ENCODE measurements around the gene GINS2. TPM values are rescaled to one million over a fixed set of nuclear protein-coding genes. Genes with fewer than 3 reads are reported as not detected.
A peak's percentile ranks its signal among the peaks of the same experiment; 100 is the strongest.

GINS2 gene
- total RNA-seq, 1 donor from 2014 or later, result 6.5 TPM

DNA sequence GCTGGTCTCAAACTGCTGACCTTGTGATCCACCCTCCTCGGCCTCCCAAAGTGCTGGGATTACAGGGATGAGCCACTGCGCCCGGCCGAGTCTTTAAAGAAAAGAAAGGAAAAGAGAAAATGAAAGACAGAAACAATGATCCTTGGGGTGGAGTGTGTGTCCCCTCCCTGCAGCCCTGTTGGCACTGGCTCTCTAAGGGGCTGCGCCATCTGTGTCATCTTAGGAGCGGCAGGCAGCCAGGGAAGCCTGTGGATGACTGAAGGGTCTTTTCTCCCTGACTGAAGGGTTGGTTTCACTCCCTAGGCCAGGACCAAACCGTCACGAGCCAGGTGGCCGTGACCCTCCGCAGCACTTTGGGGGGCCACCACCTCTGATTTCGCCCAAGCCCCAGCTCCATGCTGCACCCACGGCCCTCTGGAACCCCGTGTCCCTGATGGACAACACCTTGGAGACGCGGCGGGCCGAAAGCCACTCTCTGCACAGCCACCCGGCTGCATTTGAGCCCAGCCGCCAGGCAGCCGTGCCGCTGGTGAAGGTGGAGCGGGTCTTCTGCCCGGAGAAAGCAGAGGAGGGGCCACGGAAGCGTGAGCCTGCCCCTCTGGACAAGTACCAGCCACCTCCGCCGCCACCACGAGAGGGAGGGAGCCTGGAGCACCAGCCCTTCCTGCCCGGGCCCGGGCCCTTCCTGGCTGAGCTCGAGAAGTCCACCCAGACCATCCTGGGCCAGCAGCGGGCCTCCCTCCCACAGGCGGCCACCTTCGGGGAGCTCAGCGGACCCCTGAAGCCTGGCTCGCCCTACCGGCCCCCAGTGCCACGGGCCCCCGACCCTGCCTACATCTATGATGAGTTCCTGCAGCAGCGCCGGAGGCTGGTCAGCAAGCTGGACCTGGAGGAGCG lies 27.7 kb downstream of the GINS2 start:
- TF ChIP-seq, protein P1, sequence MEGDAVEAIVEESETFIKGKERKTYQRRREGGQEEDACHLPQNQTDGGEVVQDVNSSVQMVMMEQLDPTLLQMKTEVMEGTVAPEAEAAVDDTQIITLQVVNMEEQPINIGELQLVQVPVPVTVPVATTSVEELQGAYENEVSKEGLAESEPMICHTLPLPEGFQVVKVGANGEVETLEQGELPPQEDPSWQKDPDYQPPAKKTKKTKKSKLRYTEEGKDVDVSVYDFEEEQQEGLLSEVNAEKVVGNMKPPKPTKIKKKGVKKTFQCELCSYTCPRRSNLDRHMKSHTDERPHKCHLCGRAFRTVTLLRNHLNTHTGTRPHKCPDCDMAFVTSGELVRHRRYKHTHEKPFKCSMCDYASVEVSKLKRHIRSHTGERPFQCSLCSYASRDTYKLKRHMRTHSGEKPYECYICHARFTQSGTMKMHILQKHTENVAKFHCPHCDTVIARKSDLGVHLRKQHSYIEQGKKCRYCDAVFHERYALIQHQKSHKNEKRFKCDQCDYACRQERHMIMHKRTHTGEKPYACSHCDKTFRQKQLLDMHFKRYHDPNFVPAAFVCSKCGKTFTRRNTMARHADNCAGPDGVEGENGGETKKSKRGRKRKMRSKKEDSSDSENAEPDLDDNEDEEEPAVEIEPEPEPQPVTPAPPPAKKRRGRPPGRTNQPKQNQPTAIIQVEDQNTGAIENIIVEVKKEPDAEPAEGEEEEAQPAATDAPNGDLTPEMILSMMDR (IDR thresholded peaks at IDR 0.05; ENCODE audit: insufficient read depth, low read length, poor library complexity, severe bottlenecking), result no peak
- no peak for DNase-seq (ENCODE audit: low read depth)
- no peaks in the 10 kb centered on the region for H3K27me3 ChIP-seq (ENCODE audit: control insufficient read depth, insufficient read depth, low read length)
- H3K36me3 ChIP-seq (ENCODE audit: control insufficient read depth, insufficient read depth, low read length), result peaks cover 5% of the 10 kb centered on the region
- no peak overlapping the region for H3K4me3 ChIP-seq (ENCODE audit: low read depth, low read length)

DNA sequence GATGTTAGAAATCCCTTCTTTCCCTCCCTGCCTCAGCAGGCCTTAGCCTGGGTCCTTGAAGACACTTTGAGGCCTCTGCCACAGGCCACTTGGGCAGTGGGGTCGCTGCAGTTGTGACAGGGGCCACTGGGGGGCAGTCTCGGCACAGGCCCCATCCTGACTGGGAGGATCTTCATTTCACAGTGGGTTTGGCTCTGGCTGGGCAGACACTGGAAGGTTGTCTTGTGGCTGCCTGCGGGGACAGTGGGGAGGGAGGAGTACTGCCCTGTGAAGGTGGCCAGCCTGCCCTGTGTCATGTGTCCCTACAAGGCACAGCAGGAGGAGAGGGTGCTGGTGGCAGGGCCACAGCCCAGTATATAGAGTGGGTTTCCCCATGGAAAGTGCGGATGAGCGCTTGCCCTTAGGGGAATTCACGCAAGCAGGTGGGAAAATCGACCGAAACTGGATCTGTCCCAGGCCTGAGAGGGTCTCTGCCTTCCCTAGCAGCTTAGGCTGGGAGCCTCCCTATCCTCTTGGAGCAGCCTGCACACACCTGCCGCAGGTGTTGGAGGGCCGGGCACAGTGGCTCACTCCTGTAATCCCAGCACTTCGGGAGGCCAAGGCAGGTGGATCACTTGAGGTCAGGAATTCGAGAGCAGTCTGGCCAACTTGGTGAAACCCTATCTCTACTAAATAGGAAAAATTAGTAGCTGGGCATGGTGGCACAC lies 28.8 kb downstream of the GINS2 start:
- TF ChIP-seq, protein P1 (IDR thresholded peaks at IDR 0.05; ENCODE audit: insufficient read depth, low read length, poor library complexity, severe bottlenecking), result peak; percentile 94
- no peak for DNase-seq (ENCODE audit: low read depth)
- H3K27me3 ChIP-seq (ENCODE audit: control insufficient read depth, insufficient read depth, low read length), result no peaks in the 10 kb centered on the region
- peaks cover 8% of the 10 kb centered on the region for H3K36me3 ChIP-seq (ENCODE audit: control insufficient read depth, insufficient read depth, low read length)
- no peak overlapping the region for H3K4me3 ChIP-seq (ENCODE audit: low read depth, low read length)

DNA sequence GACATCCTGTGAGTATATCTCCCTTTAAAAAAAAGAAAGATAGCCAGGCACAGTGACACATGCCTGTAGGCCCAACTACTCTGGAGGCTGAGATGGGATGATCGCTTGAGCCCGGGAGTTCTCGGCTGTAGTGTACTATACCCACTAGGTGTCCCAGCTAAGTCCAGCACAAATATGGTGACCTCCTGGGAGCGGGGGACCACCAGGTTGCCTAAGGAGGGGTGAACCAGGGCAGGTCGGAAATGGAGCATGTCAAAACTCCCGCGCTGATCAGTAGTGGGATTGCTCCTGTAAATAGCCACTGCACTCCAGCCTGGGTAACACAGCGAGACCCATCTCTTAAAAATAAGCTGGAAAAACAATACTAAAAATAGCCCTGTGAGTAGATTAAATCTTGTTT lies 29.4 kb downstream of the GINS2 start:
- Histone ChIP-seq H3K4me3 (ENCODE audit: low read depth, low read length) (no peak overlapping the region), H3K27me3 (ENCODE audit: control insufficient read depth, insufficient read depth, low read length) (no peaks in the 10 kb centered on the region), H3K36me3 (ENCODE audit: control insufficient read depth, insufficient read depth, low read length) (peaks cover 8% of the 10 kb centered on the region)
- DNase-seq (ENCODE audit: low read depth), result no peak
- TF ChIP-seq, protein P1 (IDR thresholded peaks at IDR 0.05; ENCODE audit: insufficient read depth, low read length, poor library complexity, severe bottlenecking), result no peak

DNA sequence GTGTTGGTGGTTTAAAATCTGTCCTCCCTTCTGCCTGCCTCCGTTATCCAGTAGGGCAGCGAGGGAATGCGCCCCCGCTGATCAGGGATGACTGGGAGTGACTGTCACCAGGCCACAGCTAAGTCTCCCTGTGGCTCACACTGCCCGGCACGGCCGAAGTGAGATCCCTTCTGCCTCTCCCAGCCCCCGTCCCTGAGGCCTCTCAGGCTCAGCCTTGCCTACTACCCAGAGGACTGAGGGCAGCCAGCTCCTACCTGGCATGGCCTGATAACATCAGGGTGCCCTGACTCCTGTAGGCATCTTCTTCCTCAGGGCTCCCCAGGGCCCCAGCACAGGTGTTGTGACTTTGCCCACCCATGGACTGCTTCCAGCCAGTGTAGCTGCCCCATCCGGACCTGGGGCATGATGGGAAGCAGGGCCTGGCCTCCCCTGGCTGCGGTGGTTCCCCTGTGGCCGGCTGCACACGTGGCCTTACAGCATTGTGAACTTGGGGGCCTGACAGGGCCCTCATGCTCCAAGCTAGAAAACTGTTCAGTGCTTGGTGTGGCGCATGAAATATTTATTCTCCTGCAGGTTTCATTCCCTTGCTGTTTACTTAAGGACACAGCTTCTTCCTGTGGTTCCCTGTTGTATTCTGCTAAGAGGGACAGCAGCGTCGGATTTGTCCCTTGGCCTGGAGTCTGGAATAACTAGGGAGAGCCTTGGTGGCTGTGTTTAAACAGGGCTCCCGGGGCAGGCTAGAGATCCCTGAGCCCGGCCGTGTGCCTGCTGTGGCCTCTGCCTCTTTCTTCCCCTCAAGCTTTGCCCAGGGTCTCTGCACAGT lies 30.0 kb downstream of the GINS2 start:
- H3K36me3 ChIP-seq (ENCODE audit: control insufficient read depth, insufficient read depth, low read length), result peaks cover 6% of the 10 kb centered on the region
- no peaks in the 10 kb centered on the region for H3K27me3 ChIP-seq (ENCODE audit: control insufficient read depth, insufficient read depth, low read length)
- TF ChIP-seq, protein P1 (IDR thresholded peaks at IDR 0.05; ENCODE audit: insufficient read depth, low read length, poor library complexity, severe bottlenecking), result no peak
- H3K4me3 ChIP-seq (ENCODE audit: low read depth, low read length), result no peak overlapping the region
- DNase-seq (ENCODE audit: low read depth), result no peak

GRCh38 chr16:85657996-85658395 lies 30.8 kb downstream of the GINS2 start:
- Histone ChIP-seq H3K4me3 (ENCODE audit: low read depth, low read length) (no peak overlapping the region), H3K36me3 (ENCODE audit: control insufficient read depth, insufficient read depth, low read length) (peaks cover 6% of the 10 kb centered on the region), H3K27me3 (ENCODE audit: control insufficient read depth, insufficient read depth, low read length) (no peaks in the 10 kb centered on the region)
- no peak for DNase-seq (ENCODE audit: low read depth)
- TF ChIP-seq, protein P1 (IDR thresholded peaks at IDR 0.05; ENCODE audit: insufficient read depth, low read length, poor library complexity, severe bottlenecking), result no peak

Data from kidney epithelial cell (primary cell).